Kidney epithelial cell (primary cell): ENCODE results near the gene LRRC2. TPM values are rescaled to one million over a fixed set of nuclear protein-coding genes. Genes with fewer than 3 reads are reported as not detected.

ENCODE experiments used
- DNase-seq: peaks from one replicate; pipeline ENCODE4 v3.0.0-alpha.2; 2010; ENCODE audit warnings: low read depth
- H3K27me3 ChIP-seq: 2 replicates; pipeline ENCODE4 v1.6.0; 2011; ENCODE audit warnings: low read length; ENCODE audit not compliant: control insufficient read depth, insufficient read depth
- H3K36me3 ChIP-seq: 2 replicates; pipeline ENCODE4 v1.5.1; 2011; ENCODE audit warnings: low read length; ENCODE audit not compliant: control insufficient read depth, insufficient read depth
- H3K4me3 ChIP-seq: 2 replicates; pipeline ENCODE4 v1.5.1; 2011; ENCODE audit warnings: low read depth, mild to moderate bottlenecking, control low read depth, low read length
- total RNA-seq: library from RNA; depleted of rRNA; stranded (reverse); fragments of >200 nt; gene quantifications from 2 replicates; pipeline ENCODE4 v1.2.3, GENCODE V29; 2015
- TF ChIP-seq, protein P1 (sequence below): IDR thresholded peaks from 2 replicates; pipeline ENCODE4 v1.5.1; 2011; ENCODE audit warnings: mild to moderate bottlenecking, moderate library complexity, low read length, control low read depth, inconsistent platforms; ENCODE audit not compliant: insufficient read depth, poor library complexity, severe bottlenecking

Gene LRRC2
- total RNA-seq, 1 donor from 2014 or later = 0.29 TPM

DNA sequence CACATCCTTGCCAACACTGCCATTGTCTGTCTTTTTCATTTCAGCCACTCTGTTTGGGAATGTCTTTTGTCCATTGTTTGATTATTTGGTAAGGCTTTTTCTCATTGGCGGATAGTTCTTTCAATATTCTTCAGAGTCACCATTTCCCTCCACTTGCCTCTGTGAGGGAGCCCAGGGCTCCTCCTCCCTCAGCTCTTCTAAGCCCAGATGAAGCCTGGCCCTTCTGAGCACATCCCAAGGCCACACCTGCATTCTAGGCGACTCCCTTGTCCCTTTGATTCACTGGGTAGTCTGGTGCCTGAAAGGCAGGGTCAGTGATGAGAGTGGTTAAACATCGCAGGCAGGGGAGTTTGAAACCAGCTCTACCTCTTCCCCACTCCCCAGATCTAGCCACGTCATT is 89.0 kb downstream of the LRRC2 start:
- TF ChIP-seq, protein P1, sequence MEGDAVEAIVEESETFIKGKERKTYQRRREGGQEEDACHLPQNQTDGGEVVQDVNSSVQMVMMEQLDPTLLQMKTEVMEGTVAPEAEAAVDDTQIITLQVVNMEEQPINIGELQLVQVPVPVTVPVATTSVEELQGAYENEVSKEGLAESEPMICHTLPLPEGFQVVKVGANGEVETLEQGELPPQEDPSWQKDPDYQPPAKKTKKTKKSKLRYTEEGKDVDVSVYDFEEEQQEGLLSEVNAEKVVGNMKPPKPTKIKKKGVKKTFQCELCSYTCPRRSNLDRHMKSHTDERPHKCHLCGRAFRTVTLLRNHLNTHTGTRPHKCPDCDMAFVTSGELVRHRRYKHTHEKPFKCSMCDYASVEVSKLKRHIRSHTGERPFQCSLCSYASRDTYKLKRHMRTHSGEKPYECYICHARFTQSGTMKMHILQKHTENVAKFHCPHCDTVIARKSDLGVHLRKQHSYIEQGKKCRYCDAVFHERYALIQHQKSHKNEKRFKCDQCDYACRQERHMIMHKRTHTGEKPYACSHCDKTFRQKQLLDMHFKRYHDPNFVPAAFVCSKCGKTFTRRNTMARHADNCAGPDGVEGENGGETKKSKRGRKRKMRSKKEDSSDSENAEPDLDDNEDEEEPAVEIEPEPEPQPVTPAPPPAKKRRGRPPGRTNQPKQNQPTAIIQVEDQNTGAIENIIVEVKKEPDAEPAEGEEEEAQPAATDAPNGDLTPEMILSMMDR = no peak
- H3K27me3 ChIP-seq = peaks cover 2% of the 10 kb centered on the region
- no peak for DNase-seq

DNA sequence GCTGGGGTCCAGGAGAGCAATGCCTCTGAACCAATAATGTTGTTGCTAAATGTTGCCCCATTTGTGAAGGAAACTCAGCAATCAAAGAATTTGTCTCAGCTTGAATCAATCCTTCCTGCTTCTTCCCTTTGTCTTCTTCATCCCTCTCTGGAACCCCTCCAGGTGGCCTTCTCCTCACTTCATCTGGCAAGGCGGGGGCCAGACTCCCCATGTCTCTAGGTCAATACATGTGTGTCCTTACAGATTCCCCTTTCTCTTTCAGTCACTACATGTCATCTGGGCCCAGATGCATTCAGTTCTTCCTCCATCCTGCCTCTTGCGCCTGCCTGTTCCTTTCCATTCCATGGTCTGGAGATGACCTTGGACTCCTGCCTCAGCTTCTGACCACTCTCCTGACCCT is 93.4 kb downstream of the LRRC2 start:
- no peak for DNase-seq
- H3K27me3 ChIP-seq = peaks cover 4% of the 10 kb centered on the region
- H3K4me3 ChIP-seq = no peak overlapping the region
- TF ChIP-seq, protein P1 = no peak
- no peaks in the 10 kb centered on the region for H3K36me3 ChIP-seq

More for the DNA sequence above, 89.0 kb downstream of the LRRC2 start:
- Histone ChIP-seq H3K4me3 (no peak overlapping the region), H3K36me3 (no peaks in the 10 kb centered on the region)

DNA sequence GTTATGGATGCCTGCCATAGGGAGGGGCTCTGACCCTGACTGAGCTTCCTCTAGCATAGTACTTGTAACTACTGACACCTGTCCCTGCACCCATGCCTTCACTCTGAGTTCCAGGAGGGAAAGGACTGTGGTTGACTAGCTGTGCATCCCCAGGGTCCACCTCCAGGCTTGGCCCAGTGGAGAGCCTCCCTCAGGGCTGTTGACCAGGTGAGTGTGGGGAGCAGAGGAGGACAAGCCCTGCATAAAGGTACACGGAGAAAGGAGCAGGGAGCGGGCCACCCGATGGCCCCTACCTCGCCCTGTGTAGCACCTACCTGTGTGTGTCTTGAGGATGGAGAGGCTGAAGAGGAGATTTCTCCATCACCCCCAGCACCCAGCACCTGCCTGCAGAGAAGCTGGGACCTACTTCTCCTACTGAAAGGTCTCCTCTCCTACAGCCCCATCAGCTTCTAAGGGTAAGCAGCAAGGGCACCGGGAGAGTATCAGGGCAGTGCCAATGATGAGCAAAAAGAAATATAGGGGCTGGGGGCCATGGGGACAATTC is 94.7 kb downstream of the LRRC2 start:
- Histone ChIP-seq H3K27me3 (peaks cover 4% of the 10 kb centered on the region), H3K36me3 (no peaks in the 10 kb centered on the region), H3K4me3 (no peak overlapping the region)
- no peak for DNase-seq
- TF ChIP-seq, protein P1 = no peak

DNA sequence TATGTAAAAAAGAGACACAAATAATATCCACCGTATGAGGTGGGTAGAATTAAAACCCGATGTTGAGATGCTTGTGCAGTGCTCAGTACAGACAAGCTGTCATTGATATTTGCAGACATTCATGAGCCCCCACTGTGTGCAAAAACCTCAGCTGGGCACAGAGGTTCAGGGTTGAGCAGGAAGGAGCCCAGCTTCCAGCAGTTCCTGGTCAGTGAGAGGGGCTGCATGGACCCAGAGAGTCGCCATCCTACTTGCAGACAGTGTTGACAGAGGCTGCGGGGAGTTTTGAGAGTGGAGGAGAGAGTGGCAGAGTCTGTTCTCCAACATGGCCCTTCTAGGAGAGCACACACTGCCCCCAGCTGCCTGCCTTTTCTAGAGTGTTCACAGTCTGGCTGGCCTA is 95.3 kb downstream of the LRRC2 start:
- DNase-seq = no peak
- TF ChIP-seq, protein P1 = no peak
- Histone ChIP-seq H3K27me3 (peaks cover 10% of the 10 kb centered on the region), H3K36me3 (no peaks in the 10 kb centered on the region), H3K4me3 (no peak overlapping the region)

DNA sequence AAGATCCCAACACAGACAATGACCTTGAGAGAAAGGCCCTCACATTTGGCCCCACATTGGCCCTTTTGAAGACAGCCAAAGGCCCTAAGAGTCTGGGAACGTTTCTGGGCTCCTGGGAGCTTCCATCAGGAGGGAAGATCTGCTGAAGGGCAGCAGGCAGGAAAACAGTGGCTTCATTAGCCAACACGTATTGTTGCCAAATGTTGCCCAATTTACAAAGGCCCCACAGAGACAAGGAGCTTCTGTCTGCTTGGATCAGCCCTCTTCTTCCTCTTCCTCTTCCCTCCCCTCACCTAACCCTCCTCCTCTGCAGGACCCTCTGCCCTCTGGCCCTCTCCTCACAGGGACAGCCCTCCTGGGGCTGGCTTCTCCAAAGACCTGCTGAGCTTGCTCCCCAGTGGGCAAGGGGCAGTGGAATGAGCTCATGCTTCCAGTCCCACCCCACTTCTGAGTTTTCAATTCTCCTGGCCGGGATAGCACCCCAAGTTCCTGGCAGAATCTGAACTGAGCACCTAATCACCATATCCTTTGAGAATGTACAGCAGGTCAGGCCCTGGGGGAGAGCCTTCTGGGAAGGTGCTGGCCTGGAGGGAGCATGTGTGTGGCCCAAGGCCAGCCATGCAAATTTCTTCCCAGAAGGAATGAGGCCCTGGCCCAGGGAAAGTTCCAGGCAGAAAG is 96.3 kb downstream of the LRRC2 start:
- no peaks in the 10 kb centered on the region for H3K36me3 ChIP-seq
- H3K27me3 ChIP-seq = peaks cover 19% of the 10 kb centered on the region

More for the DNA sequence above, 96.3 kb downstream of the LRRC2 start:
- DNase-seq = no peak
- TF ChIP-seq, protein P1 = no peak
- H3K4me3 ChIP-seq = no peak overlapping the region
